Activated CD4-positive, alpha-beta T cell treated with anti-CD3 and anti-CD28 coated beads, Interleukin-10, Interleukin-2, amounts not matched to agents 100 ng/mL and 50 ng/mL, durations not matched to agents 16 hours and 8 hours (primary cell): Measurements from ENCODE around the gene CABP1.
A peak's percentile ranks its signal among the peaks of the same experiment; 100 is the strongest.

Experiments used
- DNase-seq: peaks from one replicate; pipeline ENCODE4 v3.0.0-alpha.2; 2020

Gene CABP1

GRCh38 chr12:120640861-120641833 lies 721 bp downstream of the CABP1 start:
- peak; percentile 39 for DNase-seq

GRCh38 chr12:120642121-120642520 lies 1.7 kb downstream of the CABP1 start:
- DNase-seq: no peak

- DNase-seq: no peak
These were observed 2.4 kb downstream of the CABP1 start for GRCh38 chr12:120642826-120643225.

- no peak for DNase-seq
These were observed 3.1 kb downstream of the CABP1 start for GRCh38 chr12:120643574-120643973.

- no peak for DNase-seq
These were observed 5.6 kb downstream of the CABP1 start for GRCh38 chr12:120646044-120646443.

- no peak for DNase-seq
These were observed 6.9 kb downstream of the CABP1 start for GRCh38 chr12:120647375-120647755.

GRCh38 chr12:120649442-120650232 lies 9.2 kb downstream of the CABP1 start:
- DNase-seq: no peak

GRCh38 chr12:120650233-120650690 lies 9.8 kb downstream of the CABP1 start:
- DNase-seq: no peak

GRCh38 chr12:120651821-120652220 lies 11.4 kb downstream of the CABP1 start:
- no peak for DNase-seq

- no peak for DNase-seq
These were observed 12.4 kb downstream of the CABP1 start for GRCh38 chr12:120652656-120653435.

- no peak for DNase-seq
These were observed 13.2 kb downstream of the CABP1 start for GRCh38 chr12:120653611-120654010.

- no peak for DNase-seq
These were observed 14.2 kb downstream of the CABP1 start for GRCh38 chr12:120654656-120655055.

- DNase-seq: no peak
These were observed 15.6 kb downstream of the CABP1 start for GRCh38 chr12:120656008-120656407.

- no peak for DNase-seq
These were observed 18.1 kb downstream of the CABP1 start for GRCh38 chr12:120658286-120659150.

- DNase-seq: no peak
These were observed 18.7 kb downstream of the CABP1 start for GRCh38 chr12:120659151-120659525.

GRCh38 chr12:120661432-120661831 lies 21.0 kb downstream of the CABP1 start:
- no peak for DNase-seq

- no peak for DNase-seq
These were observed 22.5 kb downstream of the CABP1 start for GRCh38 chr12:120662879-120663278.

GRCh38 chr12:120663741-120664140 lies 23.3 kb downstream of the CABP1 start:
- no peak for DNase-seq

GRCh38 chr12:120666571-120667390 lies 26.4 kb downstream of the CABP1 start:
- no peak for DNase-seq

GRCh38 chr12:120668091-120668867 lies 27.9 kb downstream of the CABP1 start:
- DNase-seq: no peak
